Endothelial cell of umbilical vein (primary cell): ENCODE measurements around the gene PBX3. TPM values are rescaled to one million over a fixed set of nuclear protein-coding genes. Genes with fewer than 3 reads are reported as not detected.

Source experiments
- BruUV-seq: library from RNA; stranded (reverse); fragments of 400-500 nt; replicated peaks from 2 replicates; lab custom pipeline; 2021; lab: Mats Ljungman, UMichigan
- CTCF ChIA-PET: fragments of 300-600, 350-600 bp; sonication (Branson Sonifier 250); formaldehyde crosslinking; loops from one replicate; lab custom pipeline; 2021; ENCODE audit warnings: antibody characterized with exemption, inconsistent platforms; lab: Charles Lee
- POLR2A ChIA-PET: fragments of 300-600, 350-600 bp; sonication (Branson Sonifier 250); formaldehyde crosslinking; loops from one replicate; lab custom pipeline; 2021; ENCODE audit warnings: antibody characterized with exemption, inconsistent platforms; lab: Charles Lee
- DNase-seq: peaks from one replicate; pipeline ENCODE4 v3.0.0-alpha.2; 2011; ENCODE audit warnings: low read depth, low spot score
- FAIRE-seq: peaks from 2 replicates; lab custom pipeline; 2011; peaks lifted over from hg19 to GRCh38; lab: Jason Lieb, UNC
- H2AFZ ChIP-seq: 2 replicates; pipeline ENCODE4 v1.6.0; 2012; ENCODE audit warnings: low read depth, low read length, control low read depth, inconsistent platforms
- H3K27ac ChIP-seq: 2 replicates; pipeline ENCODE4 v1.5.1; 2011; ENCODE audit warnings: low read depth, mild to moderate bottlenecking, control low read depth, low read length, moderate library complexity; ENCODE audit not compliant: insufficient read depth
- H3K27me3 ChIP-seq, 2 experiments: 2 replicates each; pipeline versions ENCODE4 v1.6.0 to v1.6.1; 2011; ENCODE audit warnings: low read length in 2 of 2, mixed read lengths in 1 of 2; ENCODE audit not compliant: control insufficient read depth in 2 of 2, insufficient read depth in 2 of 2
- H3K36me3 ChIP-seq, 2 experiments: 2 replicates in 1 of 2; 3 replicates in 1 of 2; pipeline ENCODE4 v1.5.1; 2011; ENCODE audit warnings: low read length in 2 of 2, mild to moderate bottlenecking in 1 of 2, moderate library complexity in 1 of 2; ENCODE audit not compliant: control insufficient read depth in 2 of 2, insufficient read depth in 2 of 2; ENCODE audit errors: extremely low read depth in 1 of 2
- H3K4me1 ChIP-seq: 3 replicates; pipeline ENCODE4 v1.5.1; 2011; ENCODE audit warnings: mild to moderate bottlenecking, low read length; ENCODE audit not compliant: control insufficient read depth, insufficient read depth; ENCODE audit errors: extremely low read depth
- H3K4me2 ChIP-seq: 2 replicates; pipeline ENCODE4 v1.6.1; 2011; ENCODE audit warnings: low read length, control low read depth, mixed read lengths; ENCODE audit not compliant: insufficient read depth
- H3K4me3 ChIP-seq, 3 experiments: fragments of 200-600 bp in 1 of 3; sonication (generic), shearing (Covaris generic) in 1 of 3; replicated peaks in 1 of 3; 2 replicates each; pipeline ENCODE4 v1.5.1; 2011 to 2016; ENCODE audit warnings: control low read depth in 3 of 3, low read length in 3 of 3, mild to moderate bottlenecking in 2 of 3, inconsistent platforms in 1 of 3, low read depth in 1 of 3, moderate library complexity in 1 of 3; ENCODE audit not compliant: insufficient read depth in 1 of 3
- H3K79me2 ChIP-seq: 2 replicates; pipeline ENCODE4 v1.6.0; 2012; ENCODE audit warnings: low read length, inconsistent platforms; ENCODE audit not compliant: control insufficient read depth, insufficient read depth
- H3K9ac ChIP-seq: replicated peaks from 2 replicates; pipeline ENCODE3; 2011; ENCODE audit warnings: low read length, control low read depth; ENCODE audit not compliant: insufficient read depth; ENCODE audit errors: extremely low read depth
- H3K9me1 ChIP-seq: replicated peaks from 3 replicates; pipeline ENCODE4 v1.6.0; 2011; ENCODE audit warnings: mild to moderate bottlenecking, low read length; ENCODE audit not compliant: control insufficient read depth, insufficient read depth; ENCODE audit errors: extremely low read depth
- H3K9me3 ChIP-seq: replicated peaks from 2 replicates; pipeline ENCODE4 v1.5.1; 2012; ENCODE audit warnings: low read length, inconsistent platforms; ENCODE audit not compliant: control insufficient read depth, insufficient read depth
- H4K20me1 ChIP-seq: replicated peaks from 2 replicates; pipeline ENCODE3; 2011; ENCODE audit warnings: mild to moderate bottlenecking, low read length; ENCODE audit not compliant: control insufficient read depth, insufficient read depth; ENCODE audit errors: extremely low read depth
- EZH2 ChIP-seq: IDR thresholded peaks from 2 replicates; pipeline ENCODE4 v1.6.1; 2012; ENCODE audit warnings: borderline replicate concordance, low read depth, mild to moderate bottlenecking, moderate library complexity, low read length, inconsistent platforms; ENCODE audit not compliant: severe bottlenecking
- FOS ChIP-seq: IDR thresholded peaks from 2 replicates; pipeline ENCODE4 v1.6.1; 2011; ENCODE audit warnings: mild to moderate bottlenecking, low read length, moderate library complexity, borderline replicate concordance; ENCODE audit not compliant: insufficient read depth
- GATA2 ChIP-seq: IDR thresholded peaks from 2 replicates; pipeline ENCODE4 v1.7.0; 2011; ENCODE audit warnings: low read depth, mild to moderate bottlenecking, moderate library complexity, mixed read lengths, low read length; ENCODE audit not compliant: insufficient read length, insufficient read depth
- JUN ChIP-seq: IDR thresholded peaks from 2 replicates; pipeline ENCODE4 v1.6.1; 2011; ENCODE audit warnings: borderline replicate concordance, low read depth; ENCODE audit not compliant: insufficient read length, insufficient read depth
- MAX ChIP-seq: IDR thresholded peaks from 2 replicates; pipeline ENCODE4 v1.6.1; 2011; ENCODE audit not compliant: insufficient read depth, insufficient read length
- MYC ChIP-seq: IDR thresholded peaks from one replicate; pipeline ENCODE4 v1.6.1; 2011; ENCODE audit warnings: mild to moderate bottlenecking, low read depth, low read length
- POLR2A ChIP-seq: IDR thresholded peaks from 2 replicates; pipeline ENCODE4 v1.6.1; 2012; ENCODE audit warnings: low read depth, mild to moderate bottlenecking, control low read depth, low read length
- POLR2AphosphoS5 ChIP-seq: IDR thresholded peaks from 2 replicates; pipeline ENCODE4 v1.6.1; 2012; ENCODE audit warnings: low read depth, mild to moderate bottlenecking, control low read depth, low read length, moderate library complexity; ENCODE audit not compliant: insufficient read depth
- dilution Hi-C: fragments of 300-500 bp; cut with MboI; formaldehyde crosslinking; loops from one replicate; pipeline ENCODE4 v1.15.0; 2019; ENCODE audit warnings: low sequenced_read_pairs; ENCODE audit not compliant: extremely low pct_ligation_motif_present
- intact Hi-C: fragments of 100-400 bp; cut with micrococcal nuclease; formaldehyde crosslinking; loops from one replicate; pipeline ENCODE4 v1.10.0; 2022
- polyA plus RNA-seq, 4 experiments: library from polyadenylated mRNA; depleted of rRNA in 3 of 4; stranded (reverse) in 3 of 4; unstranded in 1 of 4; fragments of >200 nt; gene quantifications; 2 replicates each; pipeline versions ENCODE4 v1.2.1 to v1.2.3, GENCODE V29; 2011 to 2012; ENCODE audit warnings: missing spikeins in 1 of 4
- total RNA-seq: library from RNA; stranded (reverse); gene quantifications from 2 replicates; pipeline ENCODE4 v1.2.3, GENCODE V29; 2021

The PBX3 gene
- total and polyA plus RNA-seq, 2 donors (not counting 3 experiments of a cell fraction or from before 2014, with no cell fraction given): 18.8 to 42.0 TPM

- intact Hi-C loops (no loop called here), dilution Hi-C loops (no loop called here)
- H3K9me3 ChIP-seq: no peaks in the 10 kb centered on the region
- BruUV-seq: no TSS peak
- POLR2A ChIA-PET: no interaction called here
- TF ChIP-seq GATA2 (no peak), MYC (no peak), EZH2 (no peak)
- H3K27ac ChIP-seq: no peak overlapping the region
- H3K27me3 ChIP-seq: no peaks in the 10 kb centered on the region
- DNase-seq (no peak), FAIRE-seq (no peak)
- CTCF ChIA-PET: no interaction called here
- peaks cover 3 to 6% of the 10 kb centered on the region in 2 experiments for H3K36me3 ChIP-seq
- no peaks in the 10 kb centered on the region for H3K4me1 ChIP-seq
- no peaks in the 10 kb centered on the region for H3K9me1 ChIP-seq
- H3K4me3 ChIP-seq: no peak overlapping the region
- H3K4me2 ChIP-seq: no peak overlapping the region
- no peak overlapping the region for H2AFZ ChIP-seq
- no peak overlapping the region for H3K9ac ChIP-seq
- H4K20me1 ChIP-seq: no peaks in the 10 kb centered on the region
- no peaks in the 10 kb centered on the region for H3K79me2 ChIP-seq
Measured at GRCh38 chr9:125968714-125969374, 221.7 kb downstream of the PBX3 start.

- Histone ChIP-seq H3K36me3 (peaks cover 3 to 6% of the 10 kb centered on the region in 2 experiments), H3K9me3 (no peaks in the 10 kb centered on the region), H3K27ac (no peak overlapping the region), H3K4me3 (no peak overlapping the region), H3K79me2 (no peaks in the 10 kb centered on the region), H3K4me2 (no peak overlapping the region), H3K9me1 (no peaks in the 10 kb centered on the region), H4K20me1 (no peaks in the 10 kb centered on the region), H3K27me3 (no peaks in the 10 kb centered on the region), H3K4me1 (no peaks in the 10 kb centered on the region), H2AFZ (no peak overlapping the region), H3K9ac (no peak overlapping the region)
- ChIA-PET POLR2A (no interaction called here), CTCF (no interaction called here)
- BruUV-seq: no TSS peak
- dilution Hi-C loops (no loop called here), intact Hi-C loops (no loop called here)
- no peak for FAIRE-seq
- TF ChIP-seq MAX (no peak), FOS (no peak), POLR2A (no peak), POLR2AphosphoS5 (no peak), JUN (no peak), EZH2 (no peak), GATA2 (no peak), MYC (no peak)
- no peak for DNase-seq
Measured at GRCh38 chr9:125969462-125969861, 222.3 kb downstream of the PBX3 start.
